HG03064 (cell line): ENCODE measurements around the gene OR2A1.
A peak's percentile ranks its signal among the peaks of the same experiment; 100 is the strongest.
"Not testable (repeated sequence)": the region's sequence is repeated elsewhere in the genome, so short reads cannot be mapped to it uniquely, and the experiment has no call there.

Experiments used
- ATAC-seq: cut with Tn5 transposase; IDR thresholded peaks from one replicate; pipeline ENCODE4 v1.9.1; 2021; ENCODE audit warnings: low read depth; ENCODE audit not compliant: unreplicated experiment

The OR2A1 gene

GRCh38 chr7:144321677-144322206 is 9.5 kb downstream of the OR2A1 start:
- not testable (repeated sequence) for ATAC-seq

- ATAC-seq = not testable (repeated sequence)
Observed at GRCh38 chr7:144323359-144323758, 11.1 kb downstream of the OR2A1 start.

GRCh38 chr7:144325868-144326267 is 13.6 kb downstream of the OR2A1 start:
- ATAC-seq = not testable (repeated sequence)

GRCh38 chr7:144330044-144330443 is 17.8 kb downstream of the OR2A1 start:
- ATAC-seq = not testable (repeated sequence)

DNA sequence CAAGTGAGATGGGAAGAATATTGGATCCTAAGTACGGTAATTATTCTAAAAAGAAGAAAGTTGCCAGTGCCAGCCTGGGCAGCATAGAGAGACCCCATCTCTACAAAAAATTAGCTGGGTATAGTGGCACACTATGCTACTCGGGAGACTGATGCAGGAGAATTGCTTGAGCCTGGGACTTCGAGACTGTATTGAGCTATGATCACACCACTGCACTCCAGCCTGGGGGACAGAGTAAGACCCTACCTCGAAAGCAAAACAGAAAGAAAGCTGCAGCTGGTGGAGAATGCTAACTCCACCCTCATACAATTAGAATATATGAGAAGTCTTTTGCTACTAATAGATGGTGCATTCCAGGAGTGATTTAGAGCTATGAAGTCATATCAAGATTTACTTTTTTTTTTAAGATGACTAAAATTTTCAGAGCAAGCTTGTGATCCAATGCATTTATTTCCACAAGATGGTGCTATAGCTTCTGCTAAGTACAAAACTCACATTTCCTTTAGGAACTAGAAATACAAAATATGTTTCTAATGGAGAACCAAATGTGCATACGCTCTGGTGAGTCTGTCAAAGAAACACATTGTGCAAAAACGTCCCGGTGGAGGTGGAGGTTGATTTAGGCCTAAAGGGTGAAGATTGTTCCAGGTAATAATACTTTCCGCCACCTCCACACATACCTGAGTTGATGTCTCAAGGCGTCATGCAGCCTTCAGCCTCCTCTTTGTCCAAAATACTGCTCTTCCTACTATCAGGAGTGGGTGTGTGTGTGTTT is 19.2 kb downstream of the OR2A1 start:
- not testable (repeated sequence) for ATAC-seq

DNA sequence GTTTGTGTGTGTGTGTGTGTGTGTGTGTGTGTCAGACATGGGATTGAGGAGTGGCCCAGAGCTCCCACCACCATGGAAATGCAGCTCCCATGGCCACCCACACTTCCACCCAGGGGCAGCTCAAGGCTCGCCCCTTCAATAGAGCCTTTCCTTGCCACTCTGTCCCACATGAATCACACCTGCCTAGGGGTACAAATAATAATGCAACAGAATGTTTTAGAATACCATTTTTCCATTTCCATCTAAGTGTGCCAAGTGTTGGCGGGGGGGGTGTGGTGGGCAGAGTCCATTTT is 19.7 kb downstream of the OR2A1 start:
- ATAC-seq = not testable (repeated sequence)

GRCh38 chr7:144348625-144349024 is 36.4 kb downstream of the OR2A1 start:
- not testable (repeated sequence) for ATAC-seq

GRCh38 chr7:144351667-144352066 is 39.4 kb downstream of the OR2A1 start:
- ATAC-seq = not testable (repeated sequence)

DNA sequence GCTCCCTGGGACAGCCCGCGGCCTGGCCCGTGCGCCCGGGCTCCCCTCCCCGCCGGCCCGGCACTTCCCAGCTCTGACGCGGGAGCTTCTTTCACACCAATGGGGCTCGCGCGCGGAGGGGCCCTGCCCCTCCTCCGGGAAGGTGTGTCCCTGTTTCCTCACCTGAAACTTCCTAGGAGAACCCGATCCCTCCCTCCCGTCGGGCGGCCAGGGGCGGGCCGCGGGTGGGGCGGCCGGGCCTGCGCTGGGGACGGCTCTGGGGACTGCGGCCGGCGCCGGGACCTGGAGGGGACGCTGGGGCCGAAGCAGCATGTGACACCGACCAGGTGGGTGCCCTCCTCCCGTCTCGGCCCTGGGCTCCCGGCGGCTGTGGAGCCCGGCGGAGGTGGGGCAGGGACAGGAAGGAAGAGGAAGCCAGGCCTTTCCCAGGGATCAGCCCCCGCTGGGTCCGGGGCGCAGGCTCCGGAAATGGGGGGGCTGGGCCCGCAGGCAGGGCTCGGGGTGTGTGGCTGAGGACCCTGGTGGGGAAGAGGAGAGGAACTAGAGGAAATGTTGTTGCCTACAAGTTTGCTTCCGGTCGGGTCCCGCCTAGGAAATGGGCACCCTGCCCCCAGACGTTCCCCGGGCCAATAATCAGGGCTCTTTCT is 43.1 kb downstream of the OR2A1 start, which contains the start of gene ARHGEF5:
Gene ARHGEF5, plus strand, starts transcription at position 227 of the 647 bp plus-strand sequence. CDS start 7,268 bp downstream, outside the sequence.
- ATAC-seq = peak; percentile 74

GRCh38 chr7:144356185-144356584 is 44.0 kb downstream of the OR2A1 start:
- not testable (repeated sequence) for ATAC-seq

DNA sequence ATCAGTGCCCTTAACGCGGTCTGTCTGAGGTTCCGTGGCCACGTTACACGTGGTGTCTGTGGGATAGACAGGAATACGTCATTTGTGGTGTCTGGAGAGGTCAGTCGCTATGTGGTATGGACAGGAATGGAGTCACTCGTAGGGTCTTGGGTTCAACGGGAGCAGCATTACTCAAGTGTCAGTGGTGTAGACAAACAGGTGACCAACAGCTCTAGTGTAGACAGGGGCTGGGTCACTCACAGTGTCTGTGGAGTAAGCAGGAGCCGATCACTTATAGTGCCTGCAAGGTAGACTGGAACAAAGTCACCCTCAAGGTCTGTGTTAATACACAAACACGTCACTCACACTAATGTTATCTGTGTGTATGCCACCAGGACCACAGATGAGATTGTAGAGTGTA is 44.6 kb downstream of the OR2A1 start:
- ATAC-seq = not testable (repeated sequence)

- not testable (repeated sequence) for ATAC-seq
Observed at GRCh38 chr7:144362061-144362460, 49.8 kb downstream of the OR2A1 start.

GRCh38 chr7:144365523-144365922 is 53.3 kb downstream of the OR2A1 start:
- not testable (repeated sequence) for ATAC-seq

DNA sequence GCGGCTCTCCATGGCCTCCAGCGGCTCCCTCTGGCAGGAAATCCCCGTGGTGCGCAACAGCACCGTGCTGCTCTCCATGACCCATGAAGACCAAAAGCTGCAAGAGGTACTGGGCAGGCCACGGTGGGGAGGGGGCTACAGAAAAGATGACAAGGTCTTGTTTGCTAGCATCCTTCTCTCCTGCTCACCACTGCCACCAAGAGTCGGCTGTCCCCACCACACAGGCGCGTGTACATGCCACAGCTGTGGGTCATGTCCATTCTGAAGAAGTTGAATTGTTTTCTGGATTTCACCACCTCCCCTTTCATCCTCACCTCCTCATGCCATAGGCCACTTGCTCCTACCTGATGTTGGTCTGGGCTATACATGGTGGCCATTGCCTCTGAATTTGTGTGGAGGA is 55.0 kb downstream of the OR2A1 start:
- ATAC-seq = not testable (repeated sequence)

DNA sequence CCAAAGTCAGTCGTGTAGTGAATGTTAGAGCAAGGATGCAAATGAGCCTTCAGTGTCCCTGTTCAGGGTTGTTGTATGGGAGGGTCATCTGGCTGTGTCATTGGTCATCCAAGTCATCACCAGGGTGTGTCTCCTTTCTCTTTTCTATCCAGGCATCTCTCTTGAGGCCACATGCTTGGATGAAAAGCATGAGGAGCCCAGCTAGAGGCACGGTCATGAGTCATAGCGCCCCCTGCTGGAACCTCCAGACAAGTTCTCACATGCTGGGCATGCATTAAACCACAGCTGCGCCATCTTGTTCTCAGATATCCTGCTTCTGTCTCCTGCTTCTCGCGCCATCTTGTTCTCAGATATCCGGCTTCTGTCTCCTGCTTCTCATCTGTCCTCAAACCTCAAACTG is 57.0 kb downstream of the OR2A1 start:
- ATAC-seq = not testable (repeated sequence)
